ENCODE measurements around the gene XAB2. TPM values are rescaled to one million over a fixed set of nuclear protein-coding genes. Genes with fewer than 3 reads are reported as not detected.

Gene XAB2
- total RNA-seq, 2 experiments from 2014 or later, result 118 to 121 TPM

GRCh38 chr19:7662657-7663056 is 33.3 kb upstream of the XAB2 start:
- DNase-seq (no peak), ATAC-seq (ENCODE audit: poor library complexity) (no peak)
- ChIA-PET CTCF (interaction anchor here (0.7 kb wide), 1 partner anchor 504 kb away, joined by 3 read pairs; no protein-coding TSS in a partner anchor), POLR2A (no interaction called here)
- H3K27me3 Mint-ChIP-seq, result peaks cover 6% of the 10 kb centered on the region
- no peaks in the 10 kb centered on the region for H3K36me3 Mint-ChIP-seq (ENCODE audit: low read depth)
- TF ChIP-seq, protein P1, sequence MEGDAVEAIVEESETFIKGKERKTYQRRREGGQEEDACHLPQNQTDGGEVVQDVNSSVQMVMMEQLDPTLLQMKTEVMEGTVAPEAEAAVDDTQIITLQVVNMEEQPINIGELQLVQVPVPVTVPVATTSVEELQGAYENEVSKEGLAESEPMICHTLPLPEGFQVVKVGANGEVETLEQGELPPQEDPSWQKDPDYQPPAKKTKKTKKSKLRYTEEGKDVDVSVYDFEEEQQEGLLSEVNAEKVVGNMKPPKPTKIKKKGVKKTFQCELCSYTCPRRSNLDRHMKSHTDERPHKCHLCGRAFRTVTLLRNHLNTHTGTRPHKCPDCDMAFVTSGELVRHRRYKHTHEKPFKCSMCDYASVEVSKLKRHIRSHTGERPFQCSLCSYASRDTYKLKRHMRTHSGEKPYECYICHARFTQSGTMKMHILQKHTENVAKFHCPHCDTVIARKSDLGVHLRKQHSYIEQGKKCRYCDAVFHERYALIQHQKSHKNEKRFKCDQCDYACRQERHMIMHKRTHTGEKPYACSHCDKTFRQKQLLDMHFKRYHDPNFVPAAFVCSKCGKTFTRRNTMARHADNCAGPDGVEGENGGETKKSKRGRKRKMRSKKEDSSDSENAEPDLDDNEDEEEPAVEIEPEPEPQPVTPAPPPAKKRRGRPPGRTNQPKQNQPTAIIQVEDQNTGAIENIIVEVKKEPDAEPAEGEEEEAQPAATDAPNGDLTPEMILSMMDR (IDR thresholded peaks at IDR 0.05), result no peak
- no peaks in the 10 kb centered on the region for H3K9me3 Mint-ChIP-seq
- H3K27ac Mint-ChIP-seq, result no peak overlapping the region
- no peak overlapping the region for H3K27ac ChIP-seq (ENCODE audit: low read depth in 1 of 2, low read length in 2 of 2)
- intact Hi-C loops (cut with DNase I, micrococcal nuclease), result no loop called here
- no peaks in the 10 kb centered on the region for H3K36me3 ChIP-seq (ENCODE audit: insufficient read depth, low read length)
- H3K4me3 ChIP-seq (ENCODE audit: low read length), result no peak overlapping the region
- no peak overlapping the region for H3K4me3 Mint-ChIP-seq
- no peaks in the 10 kb centered on the region for H3K27me3 ChIP-seq (ENCODE audit: control insufficient read depth in 1 of 2, insufficient read depth in 2 of 2, low read length in 2 of 2)
- peaks cover 13% of the 10 kb centered on the region for H3K4me1 ChIP-seq (ENCODE audit: insufficient read depth, low read length)
- H3K4me1 Mint-ChIP-seq (ENCODE audit: low read depth), result peaks cover 8% of the 10 kb centered on the region
- H3K9me3 ChIP-seq (ENCODE audit: control insufficient read depth in 1 of 2, insufficient read depth in 1 of 2, low read length in 2 of 2), result no peaks in the 10 kb centered on the region

GRCh38 chr19:7661744-7662538 is 32.6 kb upstream of the XAB2 start:
- Mint-ChIP-seq H3K27me3 (peaks cover 3% of the 10 kb centered on the region), H3K9me3 (no peaks in the 10 kb centered on the region), H3K36me3 (ENCODE audit: low read depth) (no peaks in the 10 kb centered on the region), H3K4me3 (no peak overlapping the region), H3K4me1 (ENCODE audit: low read depth) (peaks cover 13% of the 10 kb centered on the region), H3K27ac (no peak overlapping the region)
- Histone ChIP-seq H3K27ac (ENCODE audit: low read depth in 1 of 2, low read length in 2 of 2) (no peak overlapping the region), H3K4me3 (ENCODE audit: low read length) (no peak overlapping the region), H3K36me3 (ENCODE audit: insufficient read depth, low read length) (no peaks in the 10 kb centered on the region), H3K4me1 (ENCODE audit: insufficient read depth, low read length) (peaks cover 20% of the 10 kb centered on the region), H3K9me3 (ENCODE audit: control insufficient read depth in 1 of 2, insufficient read depth in 1 of 2, low read length in 2 of 2) (no peaks in the 10 kb centered on the region), H3K27me3 (ENCODE audit: control insufficient read depth in 1 of 2, insufficient read depth in 2 of 2, low read length in 2 of 2) (no peaks in the 10 kb centered on the region)
- ATAC-seq (ENCODE audit: poor library complexity) (no peak), DNase-seq (no peak)
- CTCF ChIA-PET, result interaction anchor here (0.7 kb wide), 1 partner anchor 503 kb away, joined by 3 read pairs; no protein-coding TSS in a partner anchor
- TF ChIP-seq, protein P1 (IDR thresholded peaks at IDR 0.05), result no peak
- intact Hi-C loops (cut with DNase I, micrococcal nuclease), result no loop called here
- POLR2A ChIA-PET, result no interaction called here

- peak; percentile 95 for ATAC-seq (ENCODE audit: poor library complexity)
- intact Hi-C loops (cut with DNase I, micrococcal nuclease), result loop anchor here in 1 of 2 experiments (10.0 kb wide), 1 partner anchor 553 kb away; no protein-coding TSS in a partner anchor
- Mint-ChIP-seq H3K27ac (peak overlapping the region; percentile 72), H3K27me3 (no peaks in the 10 kb centered on the region), H3K9me3 (no peaks in the 10 kb centered on the region), H3K4me3 (peak overlapping the region; percentile 70), H3K36me3 (ENCODE audit: low read depth) (no peaks in the 10 kb centered on the region), H3K4me1 (ENCODE audit: low read depth) (peaks cover 14% of the 10 kb centered on the region)
- Histone ChIP-seq H3K27ac (ENCODE audit: low read depth in 1 of 2, low read length in 2 of 2) (peak overlapping the region in 1 of 2 donors; percentile 52), H3K4me3 (ENCODE audit: low read length) (peak overlapping the region; percentile 40), H3K9me3 (ENCODE audit: control insufficient read depth in 1 of 2, insufficient read depth in 1 of 2, low read length in 2 of 2) (no peaks in the 10 kb centered on the region), H3K4me1 (ENCODE audit: insufficient read depth, low read length) (peaks cover 20% of the 10 kb centered on the region), H3K27me3 (ENCODE audit: control insufficient read depth in 1 of 2, insufficient read depth in 2 of 2, low read length in 2 of 2) (no peaks in the 10 kb centered on the region), H3K36me3 (ENCODE audit: insufficient read depth, low read length) (no peaks in the 10 kb centered on the region)
- ChIA-PET POLR2A (interaction anchor here (0.8 to 1.2 kb wide), 2 partner anchors 25 to 31 kb away, joined by 3 read pairs; partner anchors contain the start of gene PCP2), CTCF (interaction anchor here (1.0 to 1.4 kb wide), 3 partner anchors 22 to 141 kb away, joined by 3 to 9 read pairs (median 3); partner anchors contain the start of gene TRAPPC5)
- DNase-seq, result peak in 6 of 14 experiments; percentile 27 to 76 (median 60)
- TF ChIP-seq, protein P1 (IDR thresholded peaks at IDR 0.05), result no peak
These were observed 28.9 kb upstream of the XAB2 start for GRCh38 chr19:7658219-7658686.

All from CD4-positive, alpha-beta T cell (primary cell).